Measurements from ENCODE around the gene HMOX1. TPM values are rescaled to one million over a fixed set of nuclear protein-coding genes. Genes with fewer than 3 reads are reported as not detected.

The HMOX1 gene
- total RNA-seq, 3 donors from 2014 or later (not counting 1 experiment from before 2014, with no cell fraction given) = 7.5 to 61.6 (median 15.9) TPM

DNA sequence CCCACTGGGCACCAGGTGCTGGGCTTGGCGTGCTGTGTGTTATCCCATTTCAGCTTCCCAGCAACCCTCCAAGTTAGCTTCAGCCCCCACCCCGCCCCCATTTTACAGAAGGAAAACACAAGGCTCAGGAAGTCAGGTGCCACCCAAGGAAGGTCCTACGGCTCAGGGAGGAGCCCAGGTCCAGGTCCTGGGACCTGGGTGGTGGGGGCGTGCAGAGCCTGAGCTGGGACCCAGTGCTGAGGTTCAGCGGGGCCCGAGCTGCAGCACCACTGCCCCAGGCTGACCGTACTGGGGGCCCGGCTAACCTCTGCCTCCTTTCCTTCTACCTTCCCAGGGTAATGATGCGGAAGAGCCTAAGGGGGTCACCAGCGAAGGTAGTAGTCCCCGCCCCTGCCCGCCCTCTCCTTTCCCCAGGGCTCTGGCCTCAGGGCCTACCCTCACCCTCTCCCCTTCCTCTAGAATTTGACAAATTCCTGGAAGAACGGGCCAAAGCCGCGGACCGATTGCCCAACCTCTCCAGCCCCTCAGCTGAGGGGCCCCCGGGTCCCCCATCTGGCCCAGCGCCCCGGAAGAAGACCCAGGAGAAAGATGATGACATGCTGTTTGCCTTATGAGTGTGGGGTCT lies 34.2 kb upstream of the HMOX1 start:
- H3K36me3 ChIP-seq (ENCODE audit: control insufficient read depth, insufficient read depth, low read length) = peaks cover 12% of the 10 kb centered on the region
- peaks cover 3% of the 10 kb centered on the region for H3K27me3 ChIP-seq (ENCODE audit: control insufficient read depth, insufficient read depth, low read length)
- Mint-ChIP-seq H3K36me3 (no peaks in the 10 kb centered on the region), H3K9me3 (no peaks in the 10 kb centered on the region), H3K27ac (no peak overlapping the region), H3K4me1 (peaks cover 14 to 15% of the 10 kb centered on the region in 2 donors), H3K27me3 (ENCODE audit: low read depth in 2 of 2) (peaks cover 0 to 6% of the 10 kb centered on the region in 2 donors), H3K4me3 (no peak overlapping the region)
- H3K27ac ChIP-seq (ENCODE audit: low read length) = no peak overlapping the region
- peaks cover 15% of the 10 kb centered on the region for H3K4me1 ChIP-seq (ENCODE audit: control insufficient read depth, insufficient read depth, low read length)
- intact Hi-C loops (cut with micrococcal nuclease) = no loop called here
- no peak for DNase-seq
- TF ChIP-seq, protein P1, sequence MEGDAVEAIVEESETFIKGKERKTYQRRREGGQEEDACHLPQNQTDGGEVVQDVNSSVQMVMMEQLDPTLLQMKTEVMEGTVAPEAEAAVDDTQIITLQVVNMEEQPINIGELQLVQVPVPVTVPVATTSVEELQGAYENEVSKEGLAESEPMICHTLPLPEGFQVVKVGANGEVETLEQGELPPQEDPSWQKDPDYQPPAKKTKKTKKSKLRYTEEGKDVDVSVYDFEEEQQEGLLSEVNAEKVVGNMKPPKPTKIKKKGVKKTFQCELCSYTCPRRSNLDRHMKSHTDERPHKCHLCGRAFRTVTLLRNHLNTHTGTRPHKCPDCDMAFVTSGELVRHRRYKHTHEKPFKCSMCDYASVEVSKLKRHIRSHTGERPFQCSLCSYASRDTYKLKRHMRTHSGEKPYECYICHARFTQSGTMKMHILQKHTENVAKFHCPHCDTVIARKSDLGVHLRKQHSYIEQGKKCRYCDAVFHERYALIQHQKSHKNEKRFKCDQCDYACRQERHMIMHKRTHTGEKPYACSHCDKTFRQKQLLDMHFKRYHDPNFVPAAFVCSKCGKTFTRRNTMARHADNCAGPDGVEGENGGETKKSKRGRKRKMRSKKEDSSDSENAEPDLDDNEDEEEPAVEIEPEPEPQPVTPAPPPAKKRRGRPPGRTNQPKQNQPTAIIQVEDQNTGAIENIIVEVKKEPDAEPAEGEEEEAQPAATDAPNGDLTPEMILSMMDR (IDR thresholded peaks at IDR 0.05) = no peak
- no peak for ATAC-seq
- no peak overlapping the region for H3K4me3 ChIP-seq (ENCODE audit: low read length)
- WGBS (ENCODE audit: insufficient coverage) = 94% methylated on average over 19 of the region's 19 CpGs
- no peaks in the 10 kb centered on the region for H3K9me3 ChIP-seq (ENCODE audit: control insufficient read depth, insufficient read depth, low read length)

DNA sequence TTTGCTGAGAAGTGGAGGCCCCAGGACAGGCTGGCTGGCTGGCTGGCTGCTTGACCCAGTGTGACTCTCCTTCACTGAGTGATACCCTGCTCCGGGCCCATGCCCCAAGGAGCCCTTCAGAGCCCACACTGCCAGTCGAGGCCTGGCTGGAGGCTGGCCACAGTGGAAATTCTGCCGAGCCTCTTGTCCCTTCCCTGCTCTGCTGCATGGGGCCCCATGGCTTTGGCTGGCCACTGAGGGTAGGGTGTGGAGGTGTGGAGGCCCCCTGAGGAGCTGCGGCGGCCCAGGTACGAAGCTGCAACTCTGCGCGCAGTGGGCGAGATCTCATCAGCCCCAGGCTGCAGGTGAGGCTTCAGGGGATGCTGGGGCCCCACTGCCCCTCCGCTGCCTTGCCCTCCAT lies 33.4 kb upstream of the HMOX1 start:
- intact Hi-C loops (cut with micrococcal nuclease) = no loop called here
- H3K9me3 Mint-ChIP-seq = no peaks in the 10 kb centered on the region
- no peak for DNase-seq
- 94% methylated on average over 10 of the region's 10 CpGs for WGBS (ENCODE audit: insufficient coverage)
- H3K4me1 ChIP-seq (ENCODE audit: control insufficient read depth, insufficient read depth, low read length) = peaks cover 22% of the 10 kb centered on the region
- H3K27ac Mint-ChIP-seq = no peak overlapping the region
- no peak overlapping the region for H3K27ac ChIP-seq (ENCODE audit: low read length)
- no peaks in the 10 kb centered on the region for H3K36me3 Mint-ChIP-seq
- no peak overlapping the region for H3K4me3 Mint-ChIP-seq
- no peak overlapping the region for H3K4me3 ChIP-seq (ENCODE audit: low read length)
- H3K27me3 ChIP-seq (ENCODE audit: control insufficient read depth, insufficient read depth, low read length) = peaks cover 3% of the 10 kb centered on the region
- peaks cover 12% of the 10 kb centered on the region for H3K36me3 ChIP-seq (ENCODE audit: control insufficient read depth, insufficient read depth, low read length)
- H3K27me3 Mint-ChIP-seq (ENCODE audit: low read depth in 2 of 2) = peaks cover 0 to 7% of the 10 kb centered on the region in 2 donors
- no peak for ATAC-seq
- no peaks in the 10 kb centered on the region for H3K9me3 ChIP-seq (ENCODE audit: control insufficient read depth, insufficient read depth, low read length)
- TF ChIP-seq, protein P1 (IDR thresholded peaks at IDR 0.05) = no peak
- H3K4me1 Mint-ChIP-seq = peaks cover 16 to 23% of the 10 kb centered on the region in 2 donors

DNA sequence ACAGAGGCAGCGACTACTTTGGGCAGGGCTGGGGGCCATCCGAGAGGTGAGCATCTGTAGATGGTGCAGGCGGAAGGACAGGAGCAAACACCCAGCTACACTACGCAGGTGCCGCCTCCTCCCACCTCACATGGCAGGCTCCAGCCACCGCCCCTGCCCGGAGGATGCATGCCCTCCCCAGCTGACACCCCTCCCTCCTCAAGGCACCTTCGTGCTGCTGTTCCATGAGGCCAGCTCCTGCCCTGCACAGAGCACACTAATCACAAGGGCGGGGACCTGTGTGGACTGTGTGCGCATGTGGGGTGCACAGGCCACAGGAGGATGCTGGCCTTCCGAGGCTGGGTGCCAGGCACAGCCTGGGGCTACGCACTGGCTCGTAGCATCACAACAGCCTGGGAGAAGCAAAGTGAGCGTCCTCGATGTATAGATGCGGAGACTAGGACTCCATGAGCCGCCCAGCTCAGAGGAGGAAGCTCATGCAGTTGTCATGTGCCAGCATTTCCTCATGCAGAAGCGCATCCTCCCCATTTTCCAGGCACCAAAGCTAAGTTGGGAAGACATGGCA lies 32.8 kb upstream of the HMOX1 start:
- intact Hi-C loops (cut with micrococcal nuclease) = no loop called here
- Histone ChIP-seq H3K4me1 (ENCODE audit: control insufficient read depth, insufficient read depth, low read length) (peaks cover 28% of the 10 kb centered on the region), H3K27me3 (ENCODE audit: control insufficient read depth, insufficient read depth, low read length) (peaks cover 3% of the 10 kb centered on the region), H3K27ac (ENCODE audit: low read length) (no peak overlapping the region), H3K4me3 (ENCODE audit: low read length) (no peak overlapping the region), H3K36me3 (ENCODE audit: control insufficient read depth, insufficient read depth, low read length) (peaks cover 12% of the 10 kb centered on the region), H3K9me3 (ENCODE audit: control insufficient read depth, insufficient read depth, low read length) (no peaks in the 10 kb centered on the region)
- ATAC-seq = no peak
- no peak overlapping the region for H3K4me3 Mint-ChIP-seq
- no peak overlapping the region for H3K27ac Mint-ChIP-seq
- H3K36me3 Mint-ChIP-seq = no peaks in the 10 kb centered on the region
- peaks cover 0 to 7% of the 10 kb centered on the region in 2 donors for H3K27me3 Mint-ChIP-seq (ENCODE audit: low read depth in 2 of 2)
- peak in 1 of 2 donors; percentile 20 for DNase-seq
- TF ChIP-seq, protein P1 (IDR thresholded peaks at IDR 0.05) = no peak
- no peaks in the 10 kb centered on the region for H3K9me3 Mint-ChIP-seq
- peaks cover 16 to 27% of the 10 kb centered on the region in 2 donors for H3K4me1 Mint-ChIP-seq
- WGBS (ENCODE audit: insufficient coverage) = 94% methylated on average over 18 of the region's 18 CpGs
